UCSD-AML1 (cell line): Measurements from ENCODE around the gene C17orf114.
A peak's percentile ranks its signal among the peaks of the same experiment; 100 is the strongest.

Experiments used
- DNase-seq: peaks from one replicate; lab custom pipeline; 2025; ENCODE audit not compliant: unreplicated experiment; lab: John Stamatoyannopoulos, UW

C17orf114 gene

GRCh38 chr17:4823373-4824089 lies 21.4 kb upstream of the C17orf114 start:
- DNase-seq: no peak

GRCh38 chr17:4822835-4823234 lies 20.7 kb upstream of the C17orf114 start:
- no peak for DNase-seq

- DNase-seq: no peak
These were observed 16.1 kb upstream of the C17orf114 start for GRCh38 chr17:4818276-4818675.

- no peak for DNase-seq
These were observed 14.7 kb upstream of the C17orf114 start for GRCh38 chr17:4816826-4817225.

GRCh38 chr17:4815043-4815675 lies 13.0 kb upstream of the C17orf114 start:
- no peak for DNase-seq

- DNase-seq: no peak
These were observed 10.6 kb upstream of the C17orf114 start for GRCh38 chr17:4812690-4813089.

- no peak for DNase-seq
These were observed 9.3 kb upstream of the C17orf114 start for GRCh38 chr17:4811471-4811870.

GRCh38 chr17:4810696-4811290 lies 8.7 kb upstream of the C17orf114 start:
- DNase-seq: no peak

- no peak for DNase-seq
These were observed 6.2 kb upstream of the C17orf114 start for GRCh38 chr17:4808378-4808767.

GRCh38 chr17:4807605-4808377 lies 5.7 kb upstream of the C17orf114 start:
- no peak for DNase-seq

- peak; percentile 85 for DNase-seq
These were observed 4.9 kb upstream of the C17orf114 start, which contains the start of gene PLD2 for GRCh38 chr17:4806777-4807604. Gene PLD2 (plus strand): TSS chr17:4807152. CDS start chr17:4807773, 621 bp downstream.

GRCh38 chr17:4806456-4806776 lies 4.3 kb upstream of the C17orf114 start:
- DNase-seq: no peak

GRCh38 chr17:4800462-4801196 lies 1.5 kb downstream of the C17orf114 start:
- no peak for DNase-seq

- peak; percentile 28 for DNase-seq
These were observed 5.6 kb downstream of the C17orf114 start for GRCh38 chr17:4796552-4796920.

- no peak for DNase-seq
These were observed 7.0 kb downstream of the C17orf114 start for GRCh38 chr17:4795168-4795567.

GRCh38 chr17:4790705-4791088 lies 11.4 kb downstream of the C17orf114 start:
- DNase-seq: no peak

- peak; percentile 88 for DNase-seq
These were observed 12.0 kb downstream of the C17orf114 start for GRCh38 chr17:4789951-4790704.

- no peak for DNase-seq
These were observed 12.5 kb downstream of the C17orf114 start for GRCh38 chr17:4789701-4789950.

- DNase-seq: no peak
These were observed 13.1 kb downstream of the C17orf114 start, which contains the start of gene GLTPD2 for GRCh38 chr17:4788807-4789700. Gene GLTPD2 (plus strand): TSS chr17:4788964. CDS start chr17:4789012, 48 bp downstream.
